Body of pancreas (tissue), 4 donors: Measurements from ENCODE around the gene APLF.

ENCODE experiments used
- POLR2A ChIP-seq, 3 donors: fragments of 450-650 bp; IDR thresholded peaks; one replicate each; pipeline ENCODE4 v1.6.1; 2016; ENCODE audit warnings: antibody characterized with exemption in 3 of 3, mild to moderate bottlenecking in 2 of 3
- TF ChIP-seq, protein P1 (sequence below), 7 experiments: fragments of 450-650 bp in 4 of 7; fragments of 200-600 bp in 3 of 7; sonication (generic) in 3 of 7; IDR thresholded peaks; one replicate each; pipeline ENCODE4 v1.5.1; 2016 to 2019; ENCODE audit warnings: antibody characterized with exemption in 7 of 7

DNA sequence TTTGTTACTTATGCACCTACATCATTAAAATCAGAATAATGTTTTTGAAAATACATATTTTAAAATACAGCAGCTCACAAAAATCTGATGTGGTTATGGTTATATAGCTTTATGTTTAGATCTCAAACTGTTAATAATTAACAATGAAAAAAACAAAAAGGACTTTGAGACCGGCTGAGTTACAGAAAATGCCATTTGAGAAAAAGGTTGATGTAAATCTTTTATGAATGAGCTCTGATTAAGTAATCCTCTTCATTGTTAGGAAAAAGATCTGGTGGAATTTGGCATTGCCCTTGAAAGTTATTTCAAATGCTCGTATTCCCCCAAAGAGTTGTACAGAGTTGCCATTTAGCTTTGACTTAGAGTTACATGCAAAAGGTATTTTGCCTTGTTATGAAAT lies 93.2 kb downstream of the APLF start:
- TF ChIP-seq POLR2A (IDR thresholded peaks at IDR 0.05): no peak
- TF ChIP-seq, protein P1, sequence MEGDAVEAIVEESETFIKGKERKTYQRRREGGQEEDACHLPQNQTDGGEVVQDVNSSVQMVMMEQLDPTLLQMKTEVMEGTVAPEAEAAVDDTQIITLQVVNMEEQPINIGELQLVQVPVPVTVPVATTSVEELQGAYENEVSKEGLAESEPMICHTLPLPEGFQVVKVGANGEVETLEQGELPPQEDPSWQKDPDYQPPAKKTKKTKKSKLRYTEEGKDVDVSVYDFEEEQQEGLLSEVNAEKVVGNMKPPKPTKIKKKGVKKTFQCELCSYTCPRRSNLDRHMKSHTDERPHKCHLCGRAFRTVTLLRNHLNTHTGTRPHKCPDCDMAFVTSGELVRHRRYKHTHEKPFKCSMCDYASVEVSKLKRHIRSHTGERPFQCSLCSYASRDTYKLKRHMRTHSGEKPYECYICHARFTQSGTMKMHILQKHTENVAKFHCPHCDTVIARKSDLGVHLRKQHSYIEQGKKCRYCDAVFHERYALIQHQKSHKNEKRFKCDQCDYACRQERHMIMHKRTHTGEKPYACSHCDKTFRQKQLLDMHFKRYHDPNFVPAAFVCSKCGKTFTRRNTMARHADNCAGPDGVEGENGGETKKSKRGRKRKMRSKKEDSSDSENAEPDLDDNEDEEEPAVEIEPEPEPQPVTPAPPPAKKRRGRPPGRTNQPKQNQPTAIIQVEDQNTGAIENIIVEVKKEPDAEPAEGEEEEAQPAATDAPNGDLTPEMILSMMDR (IDR thresholded peaks at IDR 0.05): no peak
